Karpas-422 (cell line): Measurements from ENCODE around the gene MALL. TPM values are rescaled to one million over a fixed set of nuclear protein-coding genes. Genes with fewer than 3 reads are reported as not detected.
"Not testable (repeated sequence)": the region's sequence is repeated elsewhere in the genome, so short reads cannot be mapped to it uniquely, and the experiment has no call there.

ENCODE experiments used
- DNase-seq: peaks from one replicate; pipeline ENCODE4 v3.0.0-alpha.2; 2015
- H2AFZ ChIP-seq: fragments of 200-600 bp; sonication (generic); 2 replicates; pipeline ENCODE4 v1.6.1; 2014; ENCODE audit warnings: antibody characterized with exemption, low read length, mixed read lengths
- H3K27ac ChIP-seq: fragments of 200-600 bp; sonication (generic); 2 replicates; pipeline ENCODE4 v1.5.1; 2014; ENCODE audit warnings: mild to moderate bottlenecking, low read length, moderate library complexity
- H3K27me3 ChIP-seq: fragments of 200-600 bp; sonication (generic); 2 replicates; pipeline ENCODE4 v1.6.1; 2014; ENCODE audit warnings: low read length, mixed read lengths
- H3K36me3 ChIP-seq: fragments of 200-600 bp; sonication (generic); 2 replicates; pipeline ENCODE4 v1.6.1; 2014; ENCODE audit warnings: low read length, mixed read lengths; ENCODE audit not compliant: insufficient read depth
- H3K4me1 ChIP-seq: fragments of 200-600 bp; sonication (generic); 2 replicates; pipeline ENCODE4 v1.6.1; 2014; ENCODE audit warnings: mild to moderate bottlenecking, low read length, mixed read lengths
- H3K4me2 ChIP-seq: fragments of 200-600 bp; sonication (generic); 2 replicates; pipeline ENCODE4 v1.6.1; 2014; ENCODE audit warnings: low read length, low read depth, mild to moderate bottlenecking; ENCODE audit not compliant: poor library complexity, severe bottlenecking
- H3K4me3 ChIP-seq: fragments of 200-600 bp; sonication (generic); 2 replicates; pipeline ENCODE4 v1.5.1; 2014; ENCODE audit warnings: mild to moderate bottlenecking, antibody characterized with exemption, low read length, mixed read lengths
- H3K79me2 ChIP-seq: fragments of 200-600 bp; sonication (generic); 2 replicates; pipeline ENCODE4 v1.6.1; 2014; ENCODE audit warnings: mild to moderate bottlenecking, low read length, mixed read lengths
- H3K9ac ChIP-seq: fragments of 200-600 bp; sonication (generic); 2 replicates; pipeline ENCODE4 v1.6.0; 2014; ENCODE audit warnings: low read length
- H3K9me2 ChIP-seq: fragments of 200-600 bp; sonication (generic), shearing (Covaris generic); replicated peaks from 2 replicates; pipeline ENCODE4 v1.6.0; 2014; ENCODE audit warnings: mild to moderate bottlenecking, low read length, moderate library complexity; ENCODE audit not compliant: insufficient read depth
- H3K9me3 ChIP-seq: fragments of 300-700, 200-600 bp; sonication (generic); 2 replicates; pipeline ENCODE4 v1.6.1; 2014; ENCODE audit warnings: low read length, mixed read lengths
- H4K20me1 ChIP-seq: fragments of 200-600 bp; sonication (generic); 2 replicates; pipeline ENCODE4 v1.6.1; 2014; ENCODE audit warnings: mild to moderate bottlenecking, antibody characterized with exemption, low read length, low read depth; ENCODE audit not compliant: insufficient read depth
- total RNA-seq: library from RNA; depleted of rRNA; stranded (reverse); fragments of >200 nt; shearing (Covaris generic); gene quantifications from 2 replicates; pipeline ENCODE4 v1.2.3, GENCODE V29; 2014; ENCODE audit warnings: low replicate concordance

Gene MALL
- total RNA-seq, 1 experiment from 2014 or later: not detected

DNA sequence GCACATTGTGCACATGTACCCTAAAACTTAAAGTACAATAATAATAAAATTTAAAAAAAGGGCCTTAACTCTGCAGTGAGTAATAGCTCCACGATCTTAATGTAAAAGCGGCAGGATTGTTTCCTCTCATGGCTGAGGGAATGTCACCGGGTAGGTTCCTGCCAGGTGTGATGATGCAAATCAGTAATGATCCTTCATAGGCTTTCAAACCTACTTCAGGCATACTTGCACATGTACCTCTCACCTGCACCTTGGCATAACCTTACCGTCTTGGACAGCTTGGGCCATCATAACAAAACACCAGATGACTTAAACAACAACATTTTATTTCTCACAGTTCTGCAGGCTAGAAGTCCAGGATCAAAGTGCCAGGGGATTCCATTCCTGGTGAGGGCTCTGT, 39.7 kb downstream of the MALL start:
- H2AFZ ChIP-seq: not testable (repeated sequence)

DNA sequence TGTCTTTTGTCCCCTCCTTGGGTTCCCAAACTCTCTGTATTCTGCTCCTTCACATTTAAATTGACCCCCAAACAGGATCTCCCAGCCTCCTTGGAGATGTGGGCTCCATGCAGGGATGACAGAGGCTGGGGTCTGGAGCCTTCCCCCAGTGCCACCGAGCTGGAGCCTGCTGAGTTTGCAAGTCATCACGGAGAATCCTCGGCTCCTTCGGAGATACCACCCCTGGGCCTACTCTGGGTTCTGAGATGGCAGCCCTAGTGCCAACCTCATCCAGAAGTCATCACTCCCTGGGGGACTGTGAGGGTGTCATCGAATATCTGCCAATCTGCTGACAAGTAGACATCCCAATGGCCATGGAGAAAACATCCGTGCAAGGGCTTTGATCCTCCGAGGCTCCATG, 45.8 kb downstream of the MALL start:
- not testable (repeated sequence) for H3K27me3 ChIP-seq, H3K4me2 ChIP-seq, DNase-seq, H3K9ac ChIP-seq, H4K20me1 ChIP-seq, H3K36me3 ChIP-seq, H2AFZ ChIP-seq, H3K4me1 ChIP-seq, H3K79me2 ChIP-seq, H3K9me2 ChIP-seq, H3K4me3 ChIP-seq, H3K27ac ChIP-seq, H3K9me3 ChIP-seq

More for the DNA sequence above, 39.7 kb downstream of the MALL start:
- H3K9me3 ChIP-seq, H4K20me1 ChIP-seq, H3K4me1 ChIP-seq, H3K4me3 ChIP-seq, H3K79me2 ChIP-seq, H3K36me3 ChIP-seq, H3K4me2 ChIP-seq, H3K27me3 ChIP-seq, H3K27ac ChIP-seq, H3K9ac ChIP-seq, H3K9me2 ChIP-seq, DNase-seq: not testable (repeated sequence)

DNA sequence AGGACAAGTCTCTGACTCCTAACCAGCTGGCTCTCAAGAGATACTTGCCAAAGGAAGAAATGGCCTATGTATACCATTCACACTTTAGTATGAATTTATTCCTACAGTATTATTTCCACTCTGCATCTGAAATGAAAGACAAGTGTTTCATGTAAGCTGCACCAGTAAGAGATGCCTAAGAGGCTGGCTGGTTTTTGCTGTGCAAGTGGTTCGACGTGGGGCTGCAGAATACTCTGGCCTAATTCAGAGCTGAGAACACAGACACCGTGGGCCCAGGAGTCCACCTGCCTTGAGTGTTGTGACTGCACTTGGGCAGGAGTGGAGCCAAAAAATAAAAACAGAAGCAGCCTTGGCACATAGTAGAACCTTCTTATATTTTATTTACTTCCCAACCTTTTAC, 47.5 kb downstream of the MALL start:
- not testable (repeated sequence) for H3K9me2 ChIP-seq, H3K9ac ChIP-seq, H3K9me3 ChIP-seq, H3K36me3 ChIP-seq, H3K79me2 ChIP-seq, H3K4me3 ChIP-seq, DNase-seq, H3K27ac ChIP-seq, H2AFZ ChIP-seq, H3K4me1 ChIP-seq, H3K27me3 ChIP-seq, H3K4me2 ChIP-seq, H4K20me1 ChIP-seq

DNA sequence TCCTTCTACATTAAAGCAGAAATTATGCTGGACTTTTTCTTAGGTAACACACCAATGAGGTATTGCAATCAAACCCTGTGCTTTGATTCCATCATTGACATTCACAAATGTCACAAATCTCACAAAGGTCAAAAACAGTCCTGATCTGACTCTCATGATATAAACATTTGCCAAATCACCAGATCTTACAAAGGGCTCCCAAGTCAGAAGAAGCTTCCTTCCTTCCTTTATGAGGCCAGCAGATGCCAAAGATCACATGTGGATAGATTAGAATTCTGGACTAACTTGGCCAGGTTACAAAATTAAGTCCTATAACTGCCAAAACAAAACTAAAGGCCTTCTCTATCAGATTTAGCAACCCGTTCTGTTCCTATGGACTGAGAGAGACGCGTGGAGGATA, 53.3 kb downstream of the MALL start:
- not testable (repeated sequence) for H3K4me1 ChIP-seq, H3K79me2 ChIP-seq, H3K9me3 ChIP-seq, H3K36me3 ChIP-seq, H3K9ac ChIP-seq, H3K4me2 ChIP-seq, DNase-seq, H2AFZ ChIP-seq, H4K20me1 ChIP-seq, H3K27ac ChIP-seq, H3K9me2 ChIP-seq, H3K27me3 ChIP-seq, H3K4me3 ChIP-seq

DNA sequence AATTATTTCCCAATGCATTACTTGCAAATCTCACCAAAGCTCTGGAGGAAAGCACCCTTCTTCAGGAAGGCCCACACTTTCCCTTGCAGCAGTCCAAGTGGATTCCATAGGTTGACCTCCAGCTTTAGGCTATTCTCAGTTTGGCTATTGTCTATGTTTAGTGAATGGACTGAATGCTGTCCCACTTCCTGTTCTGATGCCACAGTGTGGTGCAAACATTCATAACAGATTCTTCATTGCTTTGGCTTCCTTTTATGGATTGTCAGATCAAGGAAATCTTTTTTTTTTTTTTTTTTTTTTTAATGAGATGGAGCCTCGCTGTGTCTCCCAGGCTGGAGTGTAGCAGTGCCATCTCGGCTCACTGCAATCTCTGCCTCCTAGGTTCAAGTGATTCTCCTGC, 55.1 kb downstream of the MALL start:
- not testable (repeated sequence) for H4K20me1 ChIP-seq, H3K4me2 ChIP-seq, H3K9me3 ChIP-seq, H3K36me3 ChIP-seq, H2AFZ ChIP-seq, DNase-seq, H3K27ac ChIP-seq, H3K4me3 ChIP-seq, H3K9ac ChIP-seq, H3K27me3 ChIP-seq, H3K79me2 ChIP-seq, H3K9me2 ChIP-seq, H3K4me1 ChIP-seq

DNA sequence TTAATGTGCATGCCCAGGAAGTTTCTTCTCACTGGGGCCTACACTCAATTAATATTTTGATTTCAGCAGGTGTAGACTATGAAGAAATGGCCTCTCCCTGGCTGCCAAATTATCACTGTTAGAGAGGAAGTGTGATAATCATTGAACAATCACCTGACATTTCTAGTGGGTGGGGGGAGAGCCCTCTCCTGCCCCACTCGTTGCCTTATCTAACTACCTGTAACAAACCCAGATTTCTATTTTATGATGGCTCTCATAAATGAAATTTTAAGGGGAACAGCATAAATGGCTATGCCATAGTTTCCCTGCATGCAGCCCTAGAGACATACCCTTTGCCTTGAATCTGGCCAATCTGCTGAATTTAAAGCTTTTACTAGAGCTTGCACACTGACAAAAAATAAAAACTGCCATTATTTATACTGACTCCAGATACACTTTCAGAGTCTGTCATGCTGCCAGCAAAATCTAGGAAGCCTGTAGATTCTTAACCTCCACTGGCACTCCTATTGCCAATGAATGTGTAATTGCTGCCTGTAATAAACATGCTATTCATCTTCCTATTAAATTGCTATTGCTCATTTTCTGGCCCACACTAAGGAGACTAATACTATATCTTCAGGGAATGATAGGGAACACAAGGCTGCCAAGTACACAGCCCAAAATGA, 55.8 kb downstream of the MALL start:
- not testable (repeated sequence) for H3K36me3 ChIP-seq, H3K27ac ChIP-seq, H3K4me2 ChIP-seq, H2AFZ ChIP-seq, H3K9me3 ChIP-seq, H3K4me1 ChIP-seq, H3K9ac ChIP-seq, H4K20me1 ChIP-seq, H3K27me3 ChIP-seq, H3K9me2 ChIP-seq, DNase-seq, H3K79me2 ChIP-seq, H3K4me3 ChIP-seq

DNA sequence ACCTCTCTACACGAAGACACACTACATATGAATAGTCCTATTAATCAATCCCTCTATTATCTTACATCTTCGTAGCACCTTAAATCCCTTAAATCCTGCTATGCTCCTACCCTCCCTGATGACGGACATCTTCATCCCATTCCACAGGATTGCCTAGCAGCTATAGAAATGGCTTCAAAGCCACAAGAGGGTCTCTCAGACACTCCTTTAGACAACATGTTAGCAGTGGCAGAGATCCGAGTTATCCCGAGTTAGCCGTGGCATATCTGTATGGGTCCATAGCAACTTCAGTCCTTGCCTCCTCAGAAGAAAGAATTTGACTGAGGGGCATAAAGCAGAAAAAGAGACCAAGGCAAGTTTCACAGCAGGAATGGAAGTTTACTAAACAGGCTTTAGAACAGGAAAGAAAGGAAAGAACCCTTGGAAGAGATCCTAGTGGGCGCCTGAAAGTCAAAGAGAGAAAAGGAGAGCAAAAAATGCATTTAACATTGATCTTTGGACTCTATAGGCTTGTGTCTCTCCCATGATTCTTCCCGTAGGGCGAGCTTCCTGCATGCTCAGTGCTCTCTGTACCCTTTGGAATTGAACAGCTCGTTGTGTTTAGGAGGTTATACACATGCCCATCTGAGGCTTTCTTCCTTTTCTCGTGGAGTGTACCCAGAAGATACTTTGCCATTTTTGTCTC, 56.5 kb downstream of the MALL start:
- not testable (repeated sequence) for H3K27ac ChIP-seq, DNase-seq

DNA sequence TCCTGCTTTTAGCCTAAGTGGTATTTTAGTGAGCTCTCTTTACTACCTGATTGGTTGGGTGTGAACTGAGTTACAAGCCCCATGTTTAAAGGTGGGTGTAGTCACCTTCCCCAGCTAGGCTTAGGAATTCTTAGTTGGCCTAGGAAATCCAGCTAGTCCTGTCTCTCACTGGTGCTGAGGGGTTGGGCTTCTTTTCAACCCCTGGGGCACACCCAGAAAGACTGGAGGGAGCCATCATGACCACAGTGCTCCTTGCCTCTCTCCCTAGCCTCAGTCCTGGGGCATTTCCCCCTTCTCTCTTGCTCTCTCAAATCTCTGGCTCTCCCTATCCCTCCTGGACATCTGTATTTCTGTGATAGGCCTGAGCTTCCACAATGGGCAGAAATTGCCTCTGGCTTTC, 57.6 kb downstream of the MALL start:
- H3K4me2 ChIP-seq, H2AFZ ChIP-seq, H3K9me3 ChIP-seq, H4K20me1 ChIP-seq, H3K4me3 ChIP-seq, H3K9ac ChIP-seq, H3K4me1 ChIP-seq, DNase-seq, H3K9me2 ChIP-seq, H3K36me3 ChIP-seq, H3K79me2 ChIP-seq, H3K27me3 ChIP-seq, H3K27ac ChIP-seq: not testable (repeated sequence)

More for the DNA sequence above, 56.5 kb downstream of the MALL start:
- H3K9me3 ChIP-seq, H3K9ac ChIP-seq, H3K36me3 ChIP-seq, H2AFZ ChIP-seq, H3K27me3 ChIP-seq, H3K79me2 ChIP-seq, H3K4me1 ChIP-seq, H3K4me3 ChIP-seq, H3K4me2 ChIP-seq, H3K9me2 ChIP-seq, H4K20me1 ChIP-seq: not testable (repeated sequence)
